ENCODE measurements around the gene C14orf93.

C14orf93 gene

GRCh38 chr14:22978487-22978837 lies 31.5 kb downstream of the C14orf93 start:
- Histone ChIP-seq H3K4me3 (ENCODE audit: extremely low read depth, insufficient read depth, low read length, poor library complexity, severe bottlenecking) (no peak overlapping the region), H3K9me3 (ENCODE audit: control insufficient read depth, low read length) (no peaks in the 10 kb centered on the region), H3K4me1 (ENCODE audit: control insufficient read depth, insufficient read depth, low read length, poor library complexity, severe bottlenecking) (peaks cover 46% of the 10 kb centered on the region), H3K27ac (ENCODE audit: low read depth, low read length, severe bottlenecking) (peak overlapping the region; percentile 98), H3K36me3 (ENCODE audit: control insufficient read depth, insufficient read depth, low read length) (peaks cover 39% of the 10 kb centered on the region)
- whole genome bisulfite sequencing, 2 experiments (ENCODE audit: insufficient coverage in 2 of 2), result 92 to 100% methylated on average over 2 of the region's 3 CpGs

- Histone ChIP-seq H3K9me3 (ENCODE audit: control insufficient read depth, low read length) (no peaks in the 10 kb centered on the region), H3K27ac (ENCODE audit: low read depth, low read length, severe bottlenecking) (peak overlapping the region; percentile 98), H3K36me3 (ENCODE audit: control insufficient read depth, insufficient read depth, low read length) (peaks cover 44% of the 10 kb centered on the region), H3K4me1 (ENCODE audit: control insufficient read depth, insufficient read depth, low read length, poor library complexity, severe bottlenecking) (peaks cover 46% of the 10 kb centered on the region), H3K4me3 (ENCODE audit: extremely low read depth, insufficient read depth, low read length, poor library complexity, severe bottlenecking) (no peak overlapping the region)
- 28 to 35% methylated on average over 3 to 4 of the region's 8 CpGs for WGBS, 2 experiments (ENCODE audit: insufficient coverage in 2 of 2)
Observed at GRCh38 chr14:22977684-22978486, 32.1 kb downstream of the C14orf93 start.

DNA sequence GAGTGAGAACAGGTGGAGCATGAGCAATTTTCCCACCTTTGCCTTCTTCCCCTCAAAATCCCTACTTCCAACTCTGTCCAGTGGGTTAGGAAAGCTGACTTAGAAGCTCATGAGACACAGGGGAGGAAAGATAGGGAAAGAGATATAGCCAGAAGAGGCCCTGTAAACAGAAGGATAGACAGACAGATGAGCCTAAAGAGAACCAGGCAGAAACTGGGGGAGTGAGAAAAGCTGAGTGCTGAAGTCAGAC lies 32.6 kb downstream of the C14orf93 start:
- Histone ChIP-seq H3K27ac (ENCODE audit: low read depth, low read length, severe bottlenecking) (peak overlapping the region; percentile 98), H3K4me1 (ENCODE audit: control insufficient read depth, insufficient read depth, low read length, poor library complexity, severe bottlenecking) (peaks cover 46% of the 10 kb centered on the region), H3K36me3 (ENCODE audit: control insufficient read depth, insufficient read depth, low read length) (peaks cover 50% of the 10 kb centered on the region), H3K4me3 (ENCODE audit: extremely low read depth, insufficient read depth, low read length, poor library complexity, severe bottlenecking) (no peak overlapping the region), H3K9me3 (ENCODE audit: control insufficient read depth, low read length) (no peaks in the 10 kb centered on the region)

- H3K9me3 ChIP-seq (ENCODE audit: control insufficient read depth, low read length), result no peaks in the 10 kb centered on the region
- peak overlapping the region; percentile 98 for H3K27ac ChIP-seq (ENCODE audit: low read depth, low read length, severe bottlenecking)
- H3K4me1 ChIP-seq (ENCODE audit: control insufficient read depth, insufficient read depth, low read length, poor library complexity, severe bottlenecking), result peaks cover 46% of the 10 kb centered on the region
- 72 to 90% methylated on average over 4 to 6 of the region's 6 CpGs for WGBS, 2 experiments (ENCODE audit: insufficient coverage in 2 of 2)
- H3K36me3 ChIP-seq (ENCODE audit: control insufficient read depth, insufficient read depth, low read length), result peaks cover 55% of the 10 kb centered on the region
- no peak overlapping the region for H3K4me3 ChIP-seq (ENCODE audit: extremely low read depth, insufficient read depth, low read length, poor library complexity, severe bottlenecking)
Observed at GRCh38 chr14:22976620-22977433, 33.1 kb downstream of the C14orf93 start.

- Histone ChIP-seq H3K9me3 (ENCODE audit: control insufficient read depth, low read length) (no peaks in the 10 kb centered on the region), H3K4me1 (ENCODE audit: control insufficient read depth, insufficient read depth, low read length, poor library complexity, severe bottlenecking) (peaks cover 44% of the 10 kb centered on the region), H3K4me3 (ENCODE audit: extremely low read depth, insufficient read depth, low read length, poor library complexity, severe bottlenecking) (no peak overlapping the region), H3K36me3 (ENCODE audit: control insufficient read depth, insufficient read depth, low read length) (peaks cover 61% of the 10 kb centered on the region), H3K27ac (ENCODE audit: low read depth, low read length, severe bottlenecking) (no peak overlapping the region)
- 83 to 99% methylated on average over 6 to 7 of the region's 9 CpGs for WGBS, 2 experiments (ENCODE audit: insufficient coverage in 2 of 2)
Observed at GRCh38 chr14:22974530-22975313, 35.2 kb downstream of the C14orf93 start.

- H3K36me3 ChIP-seq (ENCODE audit: control insufficient read depth, insufficient read depth, low read length), result peaks cover 61% of the 10 kb centered on the region
- WGBS, 2 experiments (ENCODE audit: insufficient coverage in 2 of 2), result 90 to 97% methylated on average over 4 of the region's 6 CpGs
- H3K27ac ChIP-seq (ENCODE audit: low read depth, low read length, severe bottlenecking), result no peak overlapping the region
- no peaks in the 10 kb centered on the region for H3K9me3 ChIP-seq (ENCODE audit: control insufficient read depth, low read length)
- no peak overlapping the region for H3K4me3 ChIP-seq (ENCODE audit: extremely low read depth, insufficient read depth, low read length, poor library complexity, severe bottlenecking)
- peaks cover 31% of the 10 kb centered on the region for H3K4me1 ChIP-seq (ENCODE audit: control insufficient read depth, insufficient read depth, low read length, poor library complexity, severe bottlenecking)
Observed at GRCh38 chr14:22973217-22974032, 36.5 kb downstream of the C14orf93 start.

GRCh38 chr14:22972313-22972930 lies 37.5 kb downstream of the C14orf93 start:
- WGBS, 2 experiments (ENCODE audit: insufficient coverage in 2 of 2), result 100% methylated on average over 1 to 2 of the region's 2 CpGs
- H3K9me3 ChIP-seq (ENCODE audit: control insufficient read depth, low read length), result no peaks in the 10 kb centered on the region
- H3K27ac ChIP-seq (ENCODE audit: low read depth, low read length, severe bottlenecking), result no peak overlapping the region
- H3K36me3 ChIP-seq (ENCODE audit: control insufficient read depth, insufficient read depth, low read length), result peaks cover 63% of the 10 kb centered on the region
- peaks cover 23% of the 10 kb centered on the region for H3K4me1 ChIP-seq (ENCODE audit: control insufficient read depth, insufficient read depth, low read length, poor library complexity, severe bottlenecking)
- H3K4me3 ChIP-seq (ENCODE audit: extremely low read depth, insufficient read depth, low read length, poor library complexity, severe bottlenecking), result no peak overlapping the region

DNA sequence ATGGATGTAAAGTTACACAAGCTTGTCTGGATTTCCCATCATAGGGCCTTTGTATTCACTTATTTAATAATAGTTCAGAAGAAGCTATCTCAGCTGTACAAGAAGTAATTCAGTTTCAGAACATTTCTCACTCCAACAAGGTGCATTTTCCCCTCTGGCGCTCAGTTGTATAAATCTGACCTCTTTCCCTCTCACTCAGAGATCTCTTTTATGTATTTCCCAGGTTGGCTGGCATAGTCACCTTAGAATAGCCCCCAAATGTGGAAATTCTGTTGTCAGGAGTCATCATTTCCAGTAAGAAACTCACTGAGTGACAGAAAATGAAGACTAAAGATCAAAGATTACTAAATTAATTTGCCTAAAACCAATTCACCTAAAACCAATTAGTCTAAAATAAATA lies 38.8 kb downstream of the C14orf93 start:
- H3K4me3 ChIP-seq (ENCODE audit: extremely low read depth, insufficient read depth, low read length, poor library complexity, severe bottlenecking), result no peak overlapping the region
- H3K4me1 ChIP-seq (ENCODE audit: control insufficient read depth, insufficient read depth, low read length, poor library complexity, severe bottlenecking), result peaks cover 10% of the 10 kb centered on the region
- no peak overlapping the region for H3K27ac ChIP-seq (ENCODE audit: low read depth, low read length, severe bottlenecking)
- no peaks in the 10 kb centered on the region for H3K9me3 ChIP-seq (ENCODE audit: control insufficient read depth, low read length)
- 71 to 86% methylated on average over 1 of the region's 1 CpG for WGBS, 2 experiments (ENCODE audit: insufficient coverage in 2 of 2)
- peaks cover 59% of the 10 kb centered on the region for H3K36me3 ChIP-seq (ENCODE audit: control insufficient read depth, insufficient read depth, low read length)

DNA sequence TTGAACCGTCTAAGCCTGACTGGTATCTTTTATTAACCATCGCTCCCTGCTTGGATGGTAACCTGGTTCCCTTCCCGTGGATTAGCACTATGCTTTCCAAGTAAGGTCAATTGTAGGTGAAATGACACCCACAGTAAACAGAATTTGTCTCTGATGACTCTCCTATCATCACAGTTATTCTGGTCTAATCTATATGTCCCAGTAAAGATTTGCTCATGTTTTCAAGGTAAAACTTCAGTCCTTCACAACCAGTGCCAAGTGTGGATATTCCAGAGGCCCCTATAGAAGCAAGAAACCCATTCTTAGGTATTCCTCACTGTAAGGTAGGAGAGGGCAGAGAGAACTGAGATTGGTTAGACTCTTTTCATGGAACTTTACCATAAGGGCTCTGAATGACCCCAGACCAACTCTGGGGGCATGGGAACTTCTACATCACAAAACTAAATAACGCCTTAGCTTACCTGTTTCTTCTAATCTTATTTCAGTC lies 43.1 kb downstream of the C14orf93 start:
- no peak overlapping the region for H3K4me3 ChIP-seq (ENCODE audit: extremely low read depth, insufficient read depth, low read length, poor library complexity, severe bottlenecking)
- no peaks in the 10 kb centered on the region for H3K4me1 ChIP-seq (ENCODE audit: control insufficient read depth, insufficient read depth, low read length, poor library complexity, severe bottlenecking)
- H3K36me3 ChIP-seq (ENCODE audit: control insufficient read depth, insufficient read depth, low read length), result peaks cover 21% of the 10 kb centered on the region
- WGBS, 2 experiments (ENCODE audit: insufficient coverage in 2 of 2), result 80 to 89% methylated on average over 3 of the region's 4 CpGs
- no peaks in the 10 kb centered on the region for H3K9me3 ChIP-seq (ENCODE audit: control insufficient read depth, low read length)
- no peak overlapping the region for H3K27ac ChIP-seq (ENCODE audit: low read depth, low read length, severe bottlenecking)

Data from mesodermal cell (in vitro differentiated cells).